ENCODE measurements around the gene PVR.
"Not testable (repeated sequence)": the region's sequence is repeated elsewhere in the genome, so short reads cannot be mapped to it uniquely, and the experiment has no call there.

Gene PVR

DNA sequence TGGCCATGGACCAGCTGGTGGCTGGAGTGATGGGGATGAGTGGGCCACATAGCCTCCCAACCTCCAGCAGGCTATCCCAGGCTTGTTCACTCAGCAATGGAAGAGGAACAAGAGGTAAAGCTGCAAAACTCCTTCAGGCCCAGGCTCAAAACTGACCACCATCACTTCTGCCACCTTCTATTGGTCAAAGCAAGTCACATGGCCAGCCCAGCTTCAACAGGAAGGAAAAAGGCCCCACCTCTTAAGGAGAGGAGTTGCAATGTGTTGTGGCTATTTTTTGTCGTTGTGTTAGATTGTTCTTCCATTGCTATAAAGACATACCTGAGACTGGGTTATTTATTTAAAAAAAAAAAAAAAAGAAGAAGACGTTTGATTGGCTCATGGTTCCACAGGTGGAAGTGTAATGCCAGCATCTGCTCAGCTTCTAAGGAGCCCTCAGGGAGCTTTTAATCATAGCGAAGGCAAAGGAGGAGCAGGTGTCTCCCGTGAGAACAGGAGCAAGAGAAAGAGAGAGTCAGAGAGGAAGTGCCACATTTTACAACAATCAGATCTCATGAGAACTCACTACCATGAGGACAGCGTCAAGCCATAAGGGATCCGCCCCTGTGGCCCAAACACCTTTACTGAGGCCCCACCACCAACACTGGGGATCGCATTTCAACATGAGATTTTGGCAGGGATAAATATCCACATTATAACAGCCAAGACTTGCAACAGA, 24.9 kb upstream of the PVR start:
- no peak for DNase-seq (ENCODE audit: extremely low read depth, low read depth)
- TF ChIP-seq, protein P1, sequence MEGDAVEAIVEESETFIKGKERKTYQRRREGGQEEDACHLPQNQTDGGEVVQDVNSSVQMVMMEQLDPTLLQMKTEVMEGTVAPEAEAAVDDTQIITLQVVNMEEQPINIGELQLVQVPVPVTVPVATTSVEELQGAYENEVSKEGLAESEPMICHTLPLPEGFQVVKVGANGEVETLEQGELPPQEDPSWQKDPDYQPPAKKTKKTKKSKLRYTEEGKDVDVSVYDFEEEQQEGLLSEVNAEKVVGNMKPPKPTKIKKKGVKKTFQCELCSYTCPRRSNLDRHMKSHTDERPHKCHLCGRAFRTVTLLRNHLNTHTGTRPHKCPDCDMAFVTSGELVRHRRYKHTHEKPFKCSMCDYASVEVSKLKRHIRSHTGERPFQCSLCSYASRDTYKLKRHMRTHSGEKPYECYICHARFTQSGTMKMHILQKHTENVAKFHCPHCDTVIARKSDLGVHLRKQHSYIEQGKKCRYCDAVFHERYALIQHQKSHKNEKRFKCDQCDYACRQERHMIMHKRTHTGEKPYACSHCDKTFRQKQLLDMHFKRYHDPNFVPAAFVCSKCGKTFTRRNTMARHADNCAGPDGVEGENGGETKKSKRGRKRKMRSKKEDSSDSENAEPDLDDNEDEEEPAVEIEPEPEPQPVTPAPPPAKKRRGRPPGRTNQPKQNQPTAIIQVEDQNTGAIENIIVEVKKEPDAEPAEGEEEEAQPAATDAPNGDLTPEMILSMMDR (IDR thresholded peaks at IDR 0.05; ENCODE audit: low read depth, low read length): no peak

DNA sequence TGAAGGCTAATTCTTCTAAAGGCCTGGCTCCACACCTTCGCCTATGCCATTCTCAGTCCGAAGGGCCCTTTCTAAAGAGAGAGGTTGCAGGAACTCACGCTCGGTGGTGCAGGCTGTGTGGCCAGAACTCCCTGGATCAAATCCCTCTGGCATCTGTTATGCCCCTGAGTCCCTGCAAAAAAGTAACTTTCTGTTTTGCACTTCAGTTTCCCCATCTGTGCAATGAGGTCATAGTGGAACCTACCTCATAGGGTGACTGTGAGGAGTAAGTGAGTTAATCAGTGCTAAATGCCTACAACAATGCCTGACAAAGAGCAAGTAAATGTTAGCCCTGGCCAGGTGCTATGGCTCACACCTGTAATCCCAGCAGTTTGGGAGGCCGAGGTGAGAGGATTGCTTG, 23.0 kb upstream of the PVR start:
- DNase-seq (ENCODE audit: extremely low read depth, low read depth): no peak
- TF ChIP-seq, protein P1 (IDR thresholded peaks at IDR 0.05; ENCODE audit: low read depth, low read length): no peak

DNA sequence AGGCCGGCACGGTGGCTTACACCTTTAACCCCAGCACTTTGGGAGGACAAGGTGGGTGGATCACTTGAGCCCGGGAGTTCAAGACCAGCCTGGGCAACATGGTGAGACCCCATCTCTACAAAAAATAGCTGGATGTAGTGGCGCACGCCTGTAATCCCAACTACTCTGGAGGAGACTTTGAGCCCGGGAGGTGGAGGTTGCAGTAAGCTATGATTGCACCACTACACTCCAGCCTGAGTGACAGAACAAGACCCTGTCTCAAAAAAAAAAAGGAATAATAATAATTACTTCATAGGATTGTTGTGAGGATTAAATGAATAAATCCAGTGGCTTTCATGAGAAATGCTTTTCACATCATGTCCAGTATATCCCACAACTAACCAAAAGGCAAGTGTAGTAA, 22.3 kb upstream of the PVR start:
- TF ChIP-seq, protein P1 (IDR thresholded peaks at IDR 0.05; ENCODE audit: low read depth, low read length): no peak
- DNase-seq (ENCODE audit: extremely low read depth, low read depth): no peak

DNA sequence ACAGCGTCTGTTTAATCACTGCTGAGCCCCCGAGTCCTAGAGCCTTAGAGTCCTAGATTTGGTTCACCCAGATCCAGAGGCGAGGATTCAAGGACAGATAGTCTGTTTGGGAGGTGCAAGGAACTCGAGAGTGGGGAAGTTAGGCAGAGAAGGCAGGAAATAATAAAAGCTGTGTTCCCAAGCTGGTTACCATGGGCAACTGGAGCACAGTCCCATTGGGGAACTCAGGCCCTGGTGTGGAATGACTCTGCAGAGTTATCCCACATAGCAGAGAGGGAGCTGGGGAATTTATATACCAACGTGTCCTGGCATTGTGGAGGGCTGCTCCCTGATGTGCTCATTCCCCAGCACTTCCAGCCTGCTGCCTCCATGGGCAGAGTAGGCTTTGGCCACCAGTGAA, 20.6 kb upstream of the PVR start:
- TF ChIP-seq, protein P1 (IDR thresholded peaks at IDR 0.05; ENCODE audit: low read depth, low read length): no peak
- DNase-seq (ENCODE audit: extremely low read depth, low read depth): no peak

DNA sequence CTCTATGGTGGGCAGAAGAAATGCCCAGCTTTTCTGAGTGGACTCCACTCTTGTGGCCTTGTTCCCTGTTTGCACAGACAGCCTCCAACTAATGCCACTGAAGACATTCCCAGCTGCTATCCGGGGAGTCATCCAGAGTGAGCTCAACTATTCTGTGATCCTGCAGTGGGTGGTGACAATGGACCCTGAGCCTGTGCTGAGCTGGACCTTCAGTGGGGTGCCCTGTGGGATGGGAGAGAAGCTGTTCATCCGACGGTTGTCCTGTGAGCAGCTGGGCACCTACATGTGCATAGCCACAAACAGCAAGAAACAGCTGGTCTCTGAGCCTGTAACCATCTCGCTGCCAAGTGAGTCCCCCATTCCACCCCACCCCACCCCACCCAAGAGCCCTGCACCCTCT, 20.1 kb upstream of the PVR start:
- TF ChIP-seq, protein P1 (IDR thresholded peaks at IDR 0.05; ENCODE audit: low read depth, low read length): no peak
- no peak for DNase-seq (ENCODE audit: extremely low read depth, low read depth)

DNA sequence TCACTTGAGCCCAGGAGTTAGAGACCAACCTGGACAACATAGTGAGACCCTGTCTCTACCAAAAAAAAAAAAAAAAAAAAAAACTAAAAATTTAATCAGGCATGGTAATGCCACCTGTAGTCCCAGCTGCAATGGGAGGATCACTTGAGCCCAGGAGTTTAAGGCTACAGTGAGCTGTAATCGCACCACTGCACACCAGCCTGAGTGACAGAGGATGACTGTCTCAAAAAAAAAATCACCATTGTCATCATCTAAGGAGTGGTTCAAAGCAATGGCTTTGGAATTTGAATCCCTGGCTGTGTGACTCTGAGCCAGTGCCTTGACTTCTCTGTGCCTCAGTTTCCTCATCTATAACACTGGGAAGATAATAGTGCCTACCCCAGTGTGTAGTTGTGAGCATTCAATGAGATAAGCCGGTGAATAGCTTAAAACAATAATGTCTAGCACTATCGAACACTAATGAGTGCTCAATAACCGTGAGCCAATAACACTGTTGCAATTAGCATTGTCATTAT, 18.8 kb upstream of the PVR start:
- DNase-seq (ENCODE audit: extremely low read depth, low read depth): no peak
- TF ChIP-seq, protein P1 (IDR thresholded peaks at IDR 0.05; ENCODE audit: low read depth, low read length): no peak

DNA sequence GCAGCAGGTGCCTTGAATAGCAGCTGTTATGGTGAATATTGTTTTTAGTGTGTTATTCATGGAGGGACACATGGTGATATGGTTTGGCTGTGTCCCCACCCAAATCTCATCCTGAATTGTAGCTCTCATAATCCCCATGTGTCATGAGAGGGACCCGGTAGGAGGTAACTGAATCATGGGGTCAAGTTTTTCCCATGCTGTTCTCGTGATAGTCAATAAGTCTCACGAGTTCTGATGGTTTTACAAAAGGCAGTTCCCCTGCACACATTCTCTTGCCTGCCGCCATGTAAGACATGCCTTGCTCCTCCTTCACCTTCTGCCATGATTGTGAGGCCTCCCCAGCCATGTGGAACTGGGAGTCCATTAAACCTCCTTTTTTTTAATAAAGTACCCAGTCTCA, 18.1 kb upstream of the PVR start:
- not testable (repeated sequence) for DNase-seq (ENCODE audit: extremely low read depth, low read depth)
